Measurements from ENCODE around the gene MAD1L1. TPM values are rescaled to one million over a fixed set of nuclear protein-coding genes. Genes with fewer than 3 reads are reported as not detected.

MAD1L1 gene
- total and polyA plus RNA-seq, 2 of the 4 experiments (the other 2 are of a cell fraction) = 29.0 to 40.9 TPM

DNA sequence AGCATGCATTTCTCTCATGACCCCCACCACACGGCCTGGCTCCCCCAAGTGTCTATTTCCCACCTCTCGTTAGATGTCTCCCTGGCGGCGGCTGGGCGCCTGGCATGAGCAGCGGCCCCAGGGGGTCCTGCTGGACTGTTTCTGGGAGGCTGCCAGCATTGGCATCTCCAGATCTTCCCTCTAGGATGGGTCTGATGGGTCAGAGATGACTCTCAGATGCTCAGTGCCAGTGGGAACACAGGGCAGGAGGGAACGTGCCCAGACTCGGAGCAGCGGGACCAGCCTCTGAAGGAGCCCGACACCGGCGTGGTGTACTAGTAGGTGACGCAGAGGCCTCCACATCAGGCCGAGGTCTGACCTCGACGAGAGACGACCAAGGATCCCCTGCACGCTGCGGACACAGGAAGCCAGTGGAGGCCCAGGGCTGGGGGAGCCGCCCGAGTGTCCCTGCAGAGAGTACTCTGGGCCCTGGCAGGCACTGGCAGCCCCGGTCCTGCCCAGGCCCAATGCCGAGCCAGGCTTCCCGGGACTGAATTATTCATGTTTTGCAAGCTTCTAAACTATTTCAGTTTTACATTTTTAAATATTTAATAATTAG is 323.8 kb downstream of the MAD1L1 start:
- Histone ChIP-seq H3K4ac (ENCODE audit: low read depth, low read length) (no peak overlapping the region), H4K5ac (ENCODE audit: low read depth, low read length) (no peak overlapping the region), H2AFZ (replicated peaks; ENCODE audit: low read length, poor library complexity) (no peak overlapping the region), H3K18ac (ENCODE audit: low read depth, low read length) (no peak overlapping the region), H2AK5ac (ENCODE audit: low read depth, low read length) (no peak overlapping the region), H3K4me1 (ENCODE audit: control insufficient read depth, insufficient read depth, low read length) (peaks cover 19% of the 10 kb centered on the region), H3K9me1 (ENCODE audit: insufficient read depth, low read length) (peaks cover 9% of the 10 kb centered on the region; the same call in 1 of the 2 replicates), H3K27ac (ENCODE audit: insufficient read depth, low read length) (no peak overlapping the region), H3K23ac (ENCODE audit: low read depth, low read length) (no peak overlapping the region), H2BK120ac (ENCODE audit: low read depth, low read length) (no peak overlapping the region), H3K4me3 (ENCODE audit: insufficient read depth, low read depth, low read length) (no peak overlapping the region), H2AK9ac (replicated peaks; ENCODE audit: low read depth, low read length, poor library complexity) (no peak overlapping the region), H4K91ac (ENCODE audit: insufficient read depth, low read depth, low read length) (no peak overlapping the region), H3K36me3 (ENCODE audit: control insufficient read depth, insufficient read depth, low read length) (no peaks in the 10 kb centered on the region), H2BK15ac (ENCODE audit: low read depth, low read length) (no peak overlapping the region), H3K79me1 (ENCODE audit: low read depth in 1 of 2, low read length in 2 of 2) (peaks cover 0 to 13% of the 10 kb centered on the region in 2 experiments; a peak in 2 of 4 replicates), H3K14ac (replicated peaks; ENCODE audit: low read depth, low read length) (no peak overlapping the region), H3K9me3 (ENCODE audit: control insufficient read depth, insufficient read depth, low read length) (no peaks in the 10 kb centered on the region), H3K56ac (ENCODE audit: extremely low read depth, insufficient read depth, low read length) (no peak overlapping the region), H3K27me3 (ENCODE audit: control insufficient read depth, insufficient read depth, low read length) (no peaks in the 10 kb centered on the region), H2BK20ac (ENCODE audit: low read depth, low read length) (no peak overlapping the region), H3K9ac (ENCODE audit: low read depth, low read length) (no peak overlapping the region), H2BK5ac (ENCODE audit: low read depth, low read length, poor library complexity, severe bottlenecking) (no peak overlapping the region), H3K4me2 (ENCODE audit: low read depth, low read length) (no peak overlapping the region), H4K20me1 (ENCODE audit: insufficient read depth, low read length) (no peaks in the 10 kb centered on the region; the same call in 1 of the 2 replicates), H4K8ac (ENCODE audit: low read depth in 2 of 2, low read length in 2 of 2) (no peak overlapping the region)
- no peak for ATAC-seq (ENCODE audit: low read depth)
- ChIA-PET CTCF (no interaction called here), POLR2A (ENCODE audit: unreplicated experiment) (no interaction called here)
- WGBS, 2 experiments (ENCODE audit: extremely low coverage in 2 of 2, insufficient read length in 1 of 2) = 84% methylated on average over 15 of the region's 24 CpGs; no CpG with 5 or more reads in 1 of the 2 experiments
- in situ Hi-C loops (cut with MboI; ENCODE audit: low sequenced_read_pairs) (no loop called here), intact Hi-C loops (cut with micrococcal nuclease) (no loop called here), dilution Hi-C loops (cut with HindIII; ENCODE audit: low sequenced_read_pairs, unreplicated experiment) (no loop called here)
- TF ChIP-seq RCOR1 (IDR thresholded peaks at IDR 0.05; ENCODE audit: insufficient replicate concordance, low read length) (no peak), BHLHE40 (IDR thresholded peaks at IDR 0.05; ENCODE audit: low read depth, low read length) (no peak)
- TF ChIP-seq, protein P1, sequence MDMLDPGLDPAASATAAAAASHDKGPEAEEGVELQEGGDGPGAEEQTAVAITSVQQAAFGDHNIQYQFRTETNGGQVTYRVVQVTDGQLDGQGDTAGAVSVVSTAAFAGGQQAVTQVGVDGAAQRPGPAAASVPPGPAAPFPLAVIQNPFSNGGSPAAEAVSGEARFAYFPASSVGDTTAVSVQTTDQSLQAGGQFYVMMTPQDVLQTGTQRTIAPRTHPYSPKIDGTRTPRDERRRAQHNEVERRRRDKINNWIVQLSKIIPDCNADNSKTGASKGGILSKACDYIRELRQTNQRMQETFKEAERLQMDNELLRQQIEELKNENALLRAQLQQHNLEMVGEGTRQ (IDR thresholded peaks at IDR 0.05; ENCODE audit: low read depth, low read length) = no peak
- BruUV-seq (replicated peaks) = no TSS peak
- DNase-seq = no peak
